HepG2 (cell line): ENCODE results near the gene MIDN. TPM values are rescaled to one million over a fixed set of nuclear protein-coding genes. Genes with fewer than 3 reads are reported as not detected.
A peak's percentile ranks its signal among the peaks of the same experiment; 100 is the strongest.

Source experiments
- FOSL2 ChIP-seq: sonication (generic); formaldehyde crosslinking; IDR thresholded peaks from 2 replicates; pipeline ENCODE4 v1.4.0; 2020; ENCODE audit warnings: missing genetic modification reagents
- PHF21A ChIP-seq: sonication (generic); formaldehyde crosslinking; IDR thresholded peaks from 2 replicates; pipeline ENCODE4 v1.5.0; 2020; ENCODE audit warnings: mild to moderate bottlenecking, missing genetic modification reagents
- RBFOX2 ChIP-seq: fragments of 200-400 bp; formaldehyde crosslinking; IDR thresholded peaks from 2 replicates; pipeline ENCODE4 v1.6.1; 2017; ENCODE audit warnings: low read depth, mild to moderate bottlenecking, low read length
- ZC3H13 ChIP-seq: sonication (generic); formaldehyde crosslinking; IDR thresholded peaks from 2 replicates; pipeline ENCODE4 v1.8.1; 2023; ENCODE audit warnings: mild to moderate bottlenecking, missing genetic modification reagents, moderate library complexity
- ZNF282 ChIP-seq: fragments of 450-650 bp; IDR thresholded peaks from 2 replicates; pipeline ENCODE4 v1.6.1; 2018; ENCODE audit not compliant: partially characterized antibody
- ZNF558 ChIP-seq: sonication (generic); formaldehyde crosslinking; IDR thresholded peaks from 2 replicates; pipeline ENCODE4 v1.9.0; 2022; ENCODE audit warnings: mild to moderate bottlenecking, missing genetic modification reagents, borderline replicate concordance
- ZNF629 ChIP-seq: sonication (generic); formaldehyde crosslinking; conservative IDR thresholded peaks from 2 replicates; pipeline ENCODE4 v1.5.0; 2020; ENCODE audit warnings: missing genetic modification reagents
- ZNF747 ChIP-seq: sonication (generic); formaldehyde crosslinking; IDR thresholded peaks from 2 replicates; pipeline ENCODE4 v1.8.1; 2023; ENCODE audit warnings: missing genetic modification reagents, mild to moderate bottlenecking, borderline replicate concordance
- ZNF75D ChIP-seq: sonication (generic); formaldehyde crosslinking; IDR thresholded peaks from 2 replicates; pipeline ENCODE4 v1.8.1; 2023; ENCODE audit warnings: missing genetic modification reagents, mild to moderate bottlenecking, borderline replicate concordance
- ZNF780A ChIP-seq: sonication (generic); formaldehyde crosslinking; IDR thresholded peaks from 2 replicates; pipeline ENCODE4 v1.8.0; 2022; ENCODE audit warnings: mild to moderate bottlenecking, missing genetic modification reagents, moderate library complexity
- polyA plus RNA-seq, 8 experiments: library from polyadenylated mRNA; depleted of rRNA in 3 of 8; stranded (reverse) in 7 of 8; unstranded in 1 of 8; fragments of >200 nt; fragmentation: Illumina TruSeq in 4 of 8; extraction: Trizol in 4 of 8; gene quantifications; 2 replicates each; pipeline versions ENCODE4 v1.2.1 to v1.2.3, GENCODE V29; 2011 to 2016; ENCODE audit warnings: low read depth in 4 of 8, missing spikeins in 1 of 8, mixed read lengths in 1 of 8; ENCODE audit not compliant: insufficient read depth in 1 of 8
- total RNA-seq, 5 experiments: library from RNA; depleted of rRNA; stranded (reverse); fragments of >200 nt; fragmentation: Illumina TruSeq; extraction: Trizol; gene quantifications; 2 replicates each; pipeline ENCODE4 v1.2.3, GENCODE V29; 2016; ENCODE audit warnings: low read depth in 1 of 5
- TF ChIP-seq, protein P1 (sequence below): sonication (generic); formaldehyde crosslinking; IDR thresholded peaks from 2 replicates; pipeline ENCODE4 v1.5.0; 2020; ENCODE audit warnings: missing genetic modification reagents
- TF ChIP-seq, protein P2 (sequence below): sonication (generic); formaldehyde crosslinking; IDR thresholded peaks from 2 replicates; pipeline ENCODE4 v1.4.0; 2020; ENCODE audit warnings: missing genetic modification reagents, mild to moderate bottlenecking, borderline replicate concordance
- TF ChIP-seq, protein P3 (sequence below): IDR thresholded peaks from 2 replicates; pipeline ENCODE4 v1.6.1; 2016
- TF ChIP-seq, protein P4 (sequence below): sonication (generic); formaldehyde crosslinking; IDR thresholded peaks from 2 replicates; pipeline ENCODE4 v1.4.0; 2020; ENCODE audit warnings: mild to moderate bottlenecking, missing genetic modification reagents, borderline replicate concordance
- TF ChIP-seq, protein P5 (sequence below): sonication (generic); formaldehyde crosslinking; IDR thresholded peaks from 2 replicates; pipeline ENCODE4 v1.5.0; 2020; ENCODE audit warnings: mild to moderate bottlenecking, missing genetic modification reagents

Gene MIDN
- total and polyA plus RNA-seq, 2 of the 13 experiments (the other 11 are each of a cell fraction or from before 2014, with no cell fraction given), result 8.4 to 18.0 TPM

DNA sequence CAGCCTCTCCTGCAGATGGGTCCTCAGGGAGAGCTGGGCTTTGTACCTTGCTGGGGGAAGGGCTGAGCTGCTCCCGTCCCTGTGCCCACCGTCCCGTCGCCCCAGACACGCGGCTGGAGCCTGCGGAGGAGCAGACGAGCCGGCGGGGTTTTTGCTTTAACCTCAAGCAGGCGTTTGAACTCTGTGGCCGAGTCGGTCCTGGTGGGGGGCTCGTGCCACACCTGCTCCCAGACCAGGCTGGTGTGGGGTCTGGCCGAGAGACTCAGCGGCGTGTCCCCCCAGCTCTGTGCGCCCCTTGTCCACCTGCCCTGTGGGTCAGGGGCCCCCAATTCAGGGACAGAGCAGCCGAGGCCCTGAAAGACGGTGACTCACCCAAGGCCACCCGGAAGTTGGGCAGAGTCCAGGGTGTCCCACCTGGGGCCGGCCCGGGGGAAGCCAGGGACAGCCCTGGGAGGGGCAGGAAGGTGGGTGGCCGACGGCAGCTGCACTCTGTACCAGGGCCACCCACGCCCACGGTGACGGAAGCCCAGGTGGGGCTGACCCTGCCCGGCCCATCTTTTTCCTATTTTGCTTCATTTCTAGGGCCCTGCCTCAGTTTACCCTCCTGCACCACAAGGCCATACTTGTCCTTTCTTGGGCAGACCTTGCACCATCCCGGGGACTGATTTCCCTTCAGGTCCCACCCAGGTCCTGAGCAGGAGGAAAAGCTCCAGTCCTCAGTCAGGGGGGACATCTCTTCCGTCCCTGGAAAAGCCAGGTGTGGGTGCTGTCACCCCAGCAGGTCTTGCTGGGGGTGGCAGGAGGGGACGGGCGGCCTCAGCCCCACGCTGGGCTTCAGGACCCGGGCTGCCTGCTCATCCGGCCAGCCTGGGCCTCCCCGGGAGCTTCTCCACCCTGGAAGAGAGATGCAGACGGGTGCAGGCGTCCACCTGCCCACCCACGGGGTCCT lies 42.6 kb downstream of the MIDN start (continued):
- TF ChIP-seq, protein P1, sequence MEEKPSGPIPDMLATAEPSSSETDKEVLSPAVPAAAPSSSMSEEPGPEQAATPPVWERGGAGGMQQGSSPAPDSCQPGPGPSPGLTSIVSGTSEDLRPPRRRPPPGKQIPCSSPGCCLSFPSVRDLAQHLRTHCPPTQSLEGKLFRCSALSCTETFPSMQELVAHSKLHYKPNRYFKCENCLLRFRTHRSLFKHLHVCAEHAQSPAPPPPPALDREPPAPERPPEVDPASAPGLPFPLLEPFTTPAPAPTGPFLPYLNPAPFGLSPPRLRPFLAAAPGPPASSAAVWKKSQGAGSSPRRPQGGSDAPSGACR (CRISPR knock-in tag), result no peak; the same call in none of the 2 replicates
- TF ChIP-seq, protein P2, sequence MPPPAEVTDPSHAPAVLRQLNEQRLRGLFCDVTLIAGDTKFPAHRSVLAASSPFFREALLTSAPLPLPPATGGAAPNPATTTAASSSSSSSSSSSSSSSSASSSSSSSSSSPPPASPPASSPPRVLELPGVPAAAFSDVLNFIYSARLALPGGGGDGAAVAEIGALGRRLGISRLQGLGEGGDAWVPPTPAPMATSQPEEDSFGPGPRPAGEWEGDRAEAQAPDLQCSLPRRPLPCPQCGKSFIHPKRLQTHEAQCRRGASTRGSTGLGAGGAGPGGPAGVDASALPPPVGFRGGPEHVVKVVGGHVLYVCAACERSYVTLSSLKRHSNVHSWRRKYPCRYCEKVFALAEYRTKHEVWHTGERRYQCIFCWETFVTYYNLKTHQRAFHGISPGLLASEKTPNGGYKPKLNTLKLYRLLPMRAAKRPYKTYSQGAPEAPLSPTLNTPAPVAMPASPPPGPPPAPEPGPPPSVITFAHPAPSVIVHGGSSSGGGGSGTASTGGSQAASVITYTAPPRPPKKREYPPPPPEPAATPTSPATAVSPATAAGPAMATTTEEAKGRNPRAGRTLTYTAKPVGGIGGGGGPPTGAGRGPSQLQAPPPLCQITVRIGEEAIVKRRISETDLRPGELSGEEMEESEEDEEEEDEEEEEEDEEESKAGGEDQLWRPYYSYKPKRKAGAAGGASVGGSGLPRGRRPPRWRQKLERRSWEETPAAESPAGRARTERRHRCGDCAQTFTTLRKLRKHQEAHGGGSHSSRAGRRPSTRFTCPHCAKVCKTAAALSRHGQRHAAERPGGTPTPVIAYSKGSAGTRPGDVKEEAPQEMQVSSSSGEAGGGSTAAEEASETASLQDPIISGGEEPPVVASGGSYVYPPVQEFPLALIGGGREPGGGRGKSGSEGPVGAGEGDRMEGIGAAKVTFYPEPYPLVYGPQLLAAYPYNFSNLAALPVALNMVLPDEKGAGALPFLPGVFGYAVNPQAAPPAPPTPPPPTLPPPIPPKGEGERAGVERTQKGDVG, result peak; percentile 62; the same call in 1 of the 2 replicates
- TF ChIP-seq ZNF780A (CRISPR knock-in tag) (no peak), ZNF282 (no peak), FOSL2 (peak; percentile 99), ZNF558 (peak; percentile 75; the same call in 1 of the 2 replicates), ZNF629 (CRISPR knock-in tag) (no peak; the same call in 1 of the 2 replicates), ZNF747 (CRISPR knock-in tag) (peak; percentile 86; the same call in 1 of the 2 replicates), ZC3H13 (peak; percentile 80; the same call in 1 of the 2 replicates), RBFOX2 (peak; percentile 80), PHF21A (peak; percentile 99), ZNF75D (CRISPR knock-in tag) (no peak)
- TF ChIP-seq, protein P3, sequence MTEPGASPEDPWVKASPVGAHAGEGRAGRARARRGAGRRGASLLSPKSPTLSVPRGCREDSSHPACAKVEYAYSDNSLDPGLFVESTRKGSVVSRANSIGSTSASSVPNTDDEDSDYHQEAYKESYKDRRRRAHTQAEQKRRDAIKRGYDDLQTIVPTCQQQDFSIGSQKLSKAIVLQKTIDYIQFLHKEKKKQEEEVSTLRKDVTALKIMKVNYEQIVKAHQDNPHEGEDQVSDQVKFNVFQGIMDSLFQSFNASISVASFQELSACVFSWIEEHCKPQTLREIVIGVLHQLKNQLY, result 0 out of 2 replicates have a peak, but pooled peaks have one; percentile 15
- TF ChIP-seq, protein P4, sequence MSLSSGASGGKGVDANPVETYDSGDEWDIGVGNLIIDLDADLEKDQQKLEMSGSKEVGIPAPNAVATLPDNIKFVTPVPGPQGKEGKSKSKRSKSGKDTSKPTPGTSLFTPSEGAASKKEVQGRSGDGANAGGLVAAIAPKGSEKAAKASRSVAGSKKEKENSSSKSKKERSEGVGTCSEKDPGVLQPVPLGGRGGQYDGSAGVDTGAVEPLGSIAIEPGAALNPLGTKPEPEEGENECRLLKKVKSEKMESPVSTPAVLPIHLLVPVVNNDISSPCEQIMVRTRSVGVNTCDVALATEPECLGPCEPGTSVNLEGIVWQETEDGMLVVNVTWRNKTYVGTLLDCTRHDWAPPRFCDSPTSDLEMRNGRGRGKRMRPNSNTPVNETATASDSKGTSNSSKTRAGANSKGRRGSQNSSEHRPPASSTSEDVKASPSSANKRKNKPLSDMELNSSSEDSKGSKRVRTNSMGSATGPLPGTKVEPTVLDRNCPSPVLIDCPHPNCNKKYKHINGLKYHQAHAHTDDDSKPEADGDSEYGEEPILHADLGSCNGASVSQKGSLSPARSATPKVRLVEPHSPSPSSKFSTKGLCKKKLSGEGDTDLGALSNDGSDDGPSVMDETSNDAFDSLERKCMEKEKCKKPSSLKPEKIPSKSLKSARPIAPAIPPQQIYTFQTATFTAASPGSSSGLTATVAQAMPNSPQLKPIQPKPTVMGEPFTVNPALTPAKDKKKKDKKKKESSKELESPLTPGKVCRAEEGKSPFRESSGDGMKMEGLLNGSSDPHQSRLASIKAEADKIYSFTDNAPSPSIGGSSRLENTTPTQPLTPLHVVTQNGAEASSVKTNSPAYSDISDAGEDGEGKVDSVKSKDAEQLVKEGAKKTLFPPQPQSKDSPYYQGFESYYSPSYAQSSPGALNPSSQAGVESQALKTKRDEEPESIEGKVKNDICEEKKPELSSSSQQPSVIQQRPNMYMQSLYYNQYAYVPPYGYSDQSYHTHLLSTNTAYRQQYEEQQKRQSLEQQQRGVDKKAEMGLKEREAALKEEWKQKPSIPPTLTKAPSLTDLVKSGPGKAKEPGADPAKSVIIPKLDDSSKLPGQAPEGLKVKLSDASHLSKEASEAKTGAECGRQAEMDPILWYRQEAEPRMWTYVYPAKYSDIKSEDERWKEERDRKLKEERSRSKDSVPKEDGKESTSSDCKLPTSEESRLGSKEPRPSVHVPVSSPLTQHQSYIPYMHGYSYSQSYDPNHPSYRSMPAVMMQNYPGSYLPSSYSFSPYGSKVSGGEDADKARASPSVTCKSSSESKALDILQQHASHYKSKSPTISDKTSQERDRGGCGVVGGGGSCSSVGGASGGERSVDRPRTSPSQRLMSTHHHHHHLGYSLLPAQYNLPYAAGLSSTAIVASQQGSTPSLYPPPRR, result peak; percentile 88
- TF ChIP-seq, protein P5, sequence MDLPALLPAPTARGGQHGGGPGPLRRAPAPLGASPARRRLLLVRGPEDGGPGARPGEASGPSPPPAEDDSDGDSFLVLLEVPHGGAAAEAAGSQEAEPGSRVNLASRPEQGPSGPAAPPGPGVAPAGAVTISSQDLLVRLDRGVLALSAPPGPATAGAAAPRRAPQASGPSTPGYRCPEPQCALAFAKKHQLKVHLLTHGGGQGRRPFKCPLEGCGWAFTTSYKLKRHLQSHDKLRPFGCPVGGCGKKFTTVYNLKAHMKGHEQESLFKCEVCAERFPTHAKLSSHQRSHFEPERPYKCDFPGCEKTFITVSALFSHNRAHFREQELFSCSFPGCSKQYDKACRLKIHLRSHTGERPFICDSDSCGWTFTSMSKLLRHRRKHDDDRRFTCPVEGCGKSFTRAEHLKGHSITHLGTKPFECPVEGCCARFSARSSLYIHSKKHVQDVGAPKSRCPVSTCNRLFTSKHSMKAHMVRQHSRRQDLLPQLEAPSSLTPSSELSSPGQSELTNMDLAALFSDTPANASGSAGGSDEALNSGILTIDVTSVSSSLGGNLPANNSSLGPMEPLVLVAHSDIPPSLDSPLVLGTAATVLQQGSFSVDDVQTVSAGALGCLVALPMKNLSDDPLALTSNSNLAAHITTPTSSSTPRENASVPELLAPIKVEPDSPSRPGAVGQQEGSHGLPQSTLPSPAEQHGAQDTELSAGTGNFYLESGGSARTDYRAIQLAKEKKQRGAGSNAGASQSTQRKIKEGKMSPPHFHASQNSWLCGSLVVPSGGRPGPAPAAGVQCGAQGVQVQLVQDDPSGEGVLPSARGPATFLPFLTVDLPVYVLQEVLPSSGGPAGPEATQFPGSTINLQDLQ (CRISPR knock-in tag), result 0 out of 2 replicates have a peak, but pooled peaks have one; percentile 69
